Breast epithelium (tissue), 4 donors: ENCODE measurements around the gene MMD. TPM values are rescaled to one million over a fixed set of nuclear protein-coding genes. Genes with fewer than 3 reads are reported as not detected.
"Not testable (repeated sequence)": the region's sequence is repeated elsewhere in the genome, so short reads cannot be mapped to it uniquely, and the experiment has no call there.

Experiments used
- DNase-seq, 2 donors: peaks; one replicate each; pipeline ENCODE4 v3.0.0-alpha.2; 2019; ENCODE audit warnings: low spot score in 2 of 2
- H3K27ac ChIP-seq, 2 donors: fragments of 200-600 bp; sonication (generic) in 1 of 2; one replicate each; pipeline ENCODE4 v1.5.1; 2016 to 2019; ENCODE audit warnings: mild to moderate bottlenecking in 1 of 2
- H3K27me3 ChIP-seq, 2 donors: fragments of 200-600 bp; sonication (generic) in 1 of 2; one replicate each; pipeline versions ENCODE4 v1.5.1 to v1.6.0; 2017 to 2019; ENCODE audit warnings: control low read depth in 1 of 2, mild to moderate bottlenecking in 1 of 2
- H3K36me3 ChIP-seq: fragments of 200-600 bp; one replicate; pipeline ENCODE4 v1.5.1; 2019
- H3K4me1 ChIP-seq, 2 donors: fragments of 200-600 bp; sonication (generic); one replicate each; pipeline ENCODE4 v1.5.1; 2016 to 2019; ENCODE audit warnings: control low read depth in 1 of 2
- H3K4me3 ChIP-seq, 3 donors: fragments of 200-600 bp; sonication (generic); 1 replicate in 2 of 3; 2 replicates in 1 of 3; pipeline ENCODE4 v1.5.1; 2016 to 2019; ENCODE audit warnings: mild to moderate bottlenecking in 3 of 3, moderate library complexity in 2 of 3
- H3K9me3 ChIP-seq, 2 donors: fragments of 200-600 bp; sonication (generic) in 1 of 2; one replicate each; pipeline ENCODE4 v1.5.1; 2016 to 2019; ENCODE audit warnings: control low read depth in 1 of 2
- POLR2A ChIP-seq: fragments of 450-650 bp; IDR thresholded peaks from one replicate; pipeline ENCODE4 v1.6.1; 2016; ENCODE audit warnings: antibody characterized with exemption, mild to moderate bottlenecking, moderate library complexity
- POLR2AphosphoS5 ChIP-seq, 3 donors: sonication (generic); formaldehyde crosslinking; IDR thresholded peaks; one replicate each; pipeline ENCODE4 v1.6.1; 2017; ENCODE audit warnings: antibody characterized with exemption in 3 of 3
- intact Hi-C: fragments of 100-400 bp; cut with DNase I; formaldehyde crosslinking; loops from one replicate; pipeline ENCODE4 v1.15.1; 2023; ENCODE audit warnings: low total_unique reads
- total RNA-seq, 3 donors: library from RNA; depleted of rRNA; stranded (reverse); fragments of >200 nt; gene quantifications; one replicate each; pipeline ENCODE4 v1.1.0, GENCODE V29; 2016
- TF ChIP-seq, protein P1 (sequence below), 3 donors: fragments of 450-650 bp; IDR thresholded peaks; one replicate each; pipeline ENCODE4 v1.5.1; 2016 to 2017; ENCODE audit warnings: antibody characterized with exemption in 3 of 3, mild to moderate bottlenecking in 3 of 3, moderate library complexity in 3 of 3

The MMD gene
- total RNA-seq, 3 donors from 2014 or later = 28.0 to 140 (median 34.1) TPM

DNA sequence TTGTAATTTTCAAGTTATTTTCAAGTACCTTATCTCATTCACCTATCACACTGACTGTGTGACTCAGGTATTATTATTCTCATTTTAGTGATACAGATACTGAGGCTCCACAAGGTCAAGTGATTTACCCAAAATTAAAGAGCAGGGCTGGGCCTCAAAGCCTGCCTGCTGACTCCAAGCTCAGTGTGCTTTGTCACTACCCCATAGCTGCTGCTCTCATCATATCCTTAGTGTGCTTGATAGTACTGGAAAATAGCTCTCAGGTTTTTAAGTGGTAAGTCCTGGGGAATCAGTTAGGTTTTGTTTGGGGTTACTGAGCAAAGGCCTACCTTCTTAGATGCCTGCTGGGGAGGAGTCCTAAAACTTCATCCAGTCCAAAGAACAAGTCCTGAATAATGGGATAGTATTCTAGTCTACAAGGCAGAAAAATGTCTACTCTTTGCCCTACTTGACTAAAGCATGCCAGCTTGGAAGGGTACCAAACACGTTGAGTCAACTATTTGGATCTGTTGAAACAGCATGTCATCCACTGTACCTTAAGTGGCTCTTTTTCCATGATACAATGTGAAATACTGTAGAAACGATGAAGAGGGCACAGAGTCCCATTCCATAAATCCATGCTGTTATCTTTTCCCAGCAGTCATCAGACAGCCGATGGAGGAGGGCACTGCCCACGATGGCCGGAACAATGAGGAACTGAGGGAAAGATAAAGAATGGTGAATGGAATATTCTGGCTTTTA, 10.7 kb downstream of the MMD start:
- H3K36me3 ChIP-seq = peaks cover 4% of the 10 kb centered on the region
- no peak overlapping the region for H3K4me3 ChIP-seq
- TF ChIP-seq, protein P1, sequence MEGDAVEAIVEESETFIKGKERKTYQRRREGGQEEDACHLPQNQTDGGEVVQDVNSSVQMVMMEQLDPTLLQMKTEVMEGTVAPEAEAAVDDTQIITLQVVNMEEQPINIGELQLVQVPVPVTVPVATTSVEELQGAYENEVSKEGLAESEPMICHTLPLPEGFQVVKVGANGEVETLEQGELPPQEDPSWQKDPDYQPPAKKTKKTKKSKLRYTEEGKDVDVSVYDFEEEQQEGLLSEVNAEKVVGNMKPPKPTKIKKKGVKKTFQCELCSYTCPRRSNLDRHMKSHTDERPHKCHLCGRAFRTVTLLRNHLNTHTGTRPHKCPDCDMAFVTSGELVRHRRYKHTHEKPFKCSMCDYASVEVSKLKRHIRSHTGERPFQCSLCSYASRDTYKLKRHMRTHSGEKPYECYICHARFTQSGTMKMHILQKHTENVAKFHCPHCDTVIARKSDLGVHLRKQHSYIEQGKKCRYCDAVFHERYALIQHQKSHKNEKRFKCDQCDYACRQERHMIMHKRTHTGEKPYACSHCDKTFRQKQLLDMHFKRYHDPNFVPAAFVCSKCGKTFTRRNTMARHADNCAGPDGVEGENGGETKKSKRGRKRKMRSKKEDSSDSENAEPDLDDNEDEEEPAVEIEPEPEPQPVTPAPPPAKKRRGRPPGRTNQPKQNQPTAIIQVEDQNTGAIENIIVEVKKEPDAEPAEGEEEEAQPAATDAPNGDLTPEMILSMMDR (IDR thresholded peaks at IDR 0.05) = no peak
- no peak for TF ChIP-seq POLR2AphosphoS5 (IDR thresholded peaks at IDR 0.05)
- TF ChIP-seq POLR2A = no peak
- intact Hi-C loops = no loop called here
- no peaks in the 10 kb centered on the region for H3K27me3 ChIP-seq
- H3K9me3 ChIP-seq = no peaks in the 10 kb centered on the region
- H3K4me1 ChIP-seq = no peaks in the 10 kb centered on the region
- no peak for DNase-seq
- H3K27ac ChIP-seq = no peak overlapping the region

DNA sequence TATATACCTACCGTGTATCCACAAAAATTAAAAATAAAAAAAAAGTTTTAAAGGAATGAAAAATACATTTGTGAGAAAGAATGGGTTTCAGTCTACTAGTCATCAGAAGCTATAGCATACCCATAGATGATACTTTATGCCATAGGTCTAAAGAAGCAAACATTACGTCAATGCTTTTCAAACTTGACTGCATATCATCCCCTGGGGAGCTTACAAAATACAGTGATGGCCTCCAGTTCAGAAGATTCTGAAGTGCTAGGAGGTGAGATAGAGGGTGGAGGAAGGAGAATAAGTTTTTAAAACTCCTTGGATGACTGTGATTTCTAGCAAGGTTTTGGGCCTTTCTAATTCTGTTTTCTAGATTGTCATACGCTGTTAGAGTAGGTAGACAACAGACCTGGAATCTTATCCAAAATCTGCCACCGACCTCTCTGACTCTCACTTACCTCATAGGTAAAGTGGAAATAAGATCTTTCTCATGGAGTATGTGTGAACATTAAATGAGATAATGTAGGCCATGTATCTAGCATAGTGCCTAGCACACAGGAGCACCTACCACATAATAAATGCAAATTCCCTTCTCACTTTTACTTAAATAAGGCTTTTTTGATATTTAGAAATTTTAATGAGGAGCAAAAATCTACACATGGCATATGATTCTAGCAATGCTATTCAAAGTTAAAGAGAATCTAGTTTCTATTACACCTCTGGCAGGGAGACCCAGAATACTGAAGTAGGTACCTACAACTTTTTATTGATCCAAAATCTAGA, 12.4 kb downstream of the MMD start:
- H3K27ac ChIP-seq = no peak overlapping the region
- H3K27me3 ChIP-seq = no peaks in the 10 kb centered on the region
- peaks cover 4% of the 10 kb centered on the region for H3K36me3 ChIP-seq
- TF ChIP-seq, protein P1 (IDR thresholded peaks at IDR 0.05) = no peak
- TF ChIP-seq POLR2A (no peak), POLR2AphosphoS5 (IDR thresholded peaks at IDR 0.05) (no peak)
- H3K4me3 ChIP-seq = no peak overlapping the region
- H3K4me1 ChIP-seq = no peaks in the 10 kb centered on the region
- no peaks in the 10 kb centered on the region for H3K9me3 ChIP-seq
- intact Hi-C loops = no loop called here
- DNase-seq = no peak

DNA sequence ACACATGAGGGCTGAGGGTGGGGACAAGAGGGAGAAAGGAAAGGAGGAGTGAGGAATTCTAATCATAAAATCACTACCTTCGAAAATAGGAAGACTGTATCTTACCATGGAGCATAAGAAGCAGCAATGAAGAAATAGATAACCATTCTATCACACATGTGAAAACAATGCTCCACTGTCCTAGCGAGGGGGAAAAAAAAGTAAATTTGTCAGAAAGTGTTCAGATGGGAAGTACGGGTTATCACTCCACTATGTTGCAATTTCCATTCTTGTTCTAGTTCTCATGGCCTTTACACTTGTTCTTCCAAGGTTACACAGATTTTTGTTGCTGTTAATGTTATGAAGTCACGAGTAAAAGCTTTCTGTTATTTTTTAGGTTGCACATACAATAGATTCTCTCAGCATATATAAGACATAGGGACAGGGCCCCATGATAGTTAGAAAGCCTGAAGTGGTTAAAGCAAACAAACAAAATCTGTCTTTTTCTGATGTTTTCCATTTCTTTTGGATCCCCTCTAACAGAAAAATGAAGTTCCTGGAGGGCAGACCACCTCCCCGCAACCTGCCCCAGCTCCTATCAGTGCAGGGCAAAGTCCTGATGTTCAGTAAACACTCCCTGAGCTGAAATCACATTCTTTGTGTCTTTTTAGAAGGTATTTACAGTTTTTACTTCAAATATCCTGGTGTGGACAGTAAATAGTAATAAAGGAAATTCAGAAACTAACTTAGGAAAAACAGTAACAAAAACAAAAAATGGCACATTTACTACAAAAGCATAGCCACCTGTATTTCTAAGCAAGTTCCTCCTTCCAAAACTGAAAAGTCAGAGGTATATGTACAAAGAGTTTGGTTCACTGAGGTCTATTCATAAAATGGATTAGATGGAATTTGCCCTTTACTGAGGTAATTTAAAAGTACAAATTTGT, 13.7 kb downstream of the MMD start:
- TF ChIP-seq POLR2A (no peak), POLR2AphosphoS5 (IDR thresholded peaks at IDR 0.05) (no peak)
- TF ChIP-seq, protein P1 (IDR thresholded peaks at IDR 0.05) = no peak
- DNase-seq = no peak
- no peaks in the 10 kb centered on the region for H3K4me1 ChIP-seq
- no peaks in the 10 kb centered on the region for H3K27me3 ChIP-seq
- no peak overlapping the region for H3K4me3 ChIP-seq
- peaks cover 4% of the 10 kb centered on the region for H3K36me3 ChIP-seq
- no peak overlapping the region for H3K27ac ChIP-seq
- intact Hi-C loops = no loop called here
- no peaks in the 10 kb centered on the region for H3K9me3 ChIP-seq

DNA sequence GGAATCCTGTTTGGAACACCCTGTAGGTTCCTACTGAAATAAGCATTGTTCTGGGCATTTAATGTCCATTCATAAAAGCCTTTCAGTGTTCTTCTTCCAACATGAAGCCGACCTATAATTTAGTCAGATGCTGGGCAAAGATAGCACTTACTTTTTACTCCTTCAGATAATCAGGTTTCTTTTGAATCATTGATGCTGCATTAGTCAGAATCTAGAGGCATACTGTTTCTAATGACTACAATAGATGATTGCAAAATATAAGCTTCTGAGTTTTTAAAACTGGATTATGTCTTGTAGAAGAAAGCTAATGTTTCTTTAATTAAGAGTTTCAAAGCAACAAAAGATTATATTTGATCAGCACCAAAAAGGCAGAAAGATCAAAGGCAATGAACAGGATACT, 16.0 kb downstream of the MMD start:
- Histone ChIP-seq H3K9me3 (no peaks in the 10 kb centered on the region), H3K27me3 (no peaks in the 10 kb centered on the region), H3K36me3 (peaks cover 4% of the 10 kb centered on the region), H3K4me3 (no peak overlapping the region), H3K27ac (no peak overlapping the region), H3K4me1 (no peaks in the 10 kb centered on the region)
- TF ChIP-seq POLR2A (no peak), POLR2AphosphoS5 (IDR thresholded peaks at IDR 0.05) (no peak)
- TF ChIP-seq, protein P1 (IDR thresholded peaks at IDR 0.05) = no peak
- intact Hi-C loops = no loop called here
- no peak for DNase-seq

DNA sequence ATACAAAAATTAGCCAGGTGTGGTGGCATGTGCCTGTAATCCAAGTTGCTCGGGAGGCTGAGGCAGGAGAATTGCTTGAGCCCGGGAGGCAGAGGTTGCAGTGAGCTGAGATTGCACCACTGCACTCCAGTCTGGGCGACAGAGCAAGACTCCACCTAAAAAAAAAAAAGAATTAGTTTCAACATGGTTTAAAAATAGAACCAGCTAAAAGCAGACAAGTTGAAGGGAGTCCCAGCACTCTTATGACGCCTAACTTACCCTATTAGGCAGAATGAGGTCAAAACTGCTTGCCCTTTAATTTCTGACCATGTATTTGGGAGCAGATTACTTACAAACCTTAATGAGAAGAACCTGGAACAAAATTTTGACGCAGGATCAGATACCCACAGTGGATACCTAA, 17.4 kb downstream of the MMD start:
- H3K4me3 ChIP-seq, H3K27ac ChIP-seq, DNase-seq, H3K36me3 ChIP-seq, intact Hi-C loops, H3K4me1 ChIP-seq, H3K27me3 ChIP-seq, H3K9me3 ChIP-seq: not testable (repeated sequence)
